Measurements from ENCODE around the gene SVBP.
A peak's percentile ranks its signal among the peaks of the same experiment; 100 is the strongest.

The SVBP gene

DNA sequence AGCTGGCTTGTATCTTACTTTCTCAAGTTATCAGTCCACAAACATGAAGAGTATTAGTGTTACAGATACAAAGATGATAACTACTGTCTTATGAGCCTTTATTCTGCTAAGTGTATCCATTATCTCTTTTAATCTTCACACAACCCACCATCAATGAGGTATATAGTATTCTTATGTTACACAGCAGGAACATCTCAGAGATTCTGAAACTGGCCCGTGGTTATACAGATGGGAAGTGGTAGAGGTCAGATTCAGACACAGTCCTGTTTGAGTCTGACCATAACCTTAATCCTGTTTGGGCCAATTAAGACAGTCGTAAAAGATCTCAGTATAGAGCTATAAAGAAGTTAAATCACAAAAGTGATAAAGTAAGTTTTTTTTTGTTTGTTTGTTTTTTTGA is 37.5 kb downstream of the SVBP start:
- Histone ChIP-seq H3K9me3 (ENCODE audit: low read length) (no peaks in the 10 kb centered on the region), H2AFZ (ENCODE audit: low read depth, low read length) (no peak overlapping the region), H3K4me1 (ENCODE audit: insufficient read depth, low read length) (no peaks in the 10 kb centered on the region), H3K27me3 (ENCODE audit: insufficient read depth, low read length) (no peaks in the 10 kb centered on the region), H3K4me3 (ENCODE audit: low read length) (no peak overlapping the region), H3K36me3 (ENCODE audit: insufficient read depth, low read length) (peaks cover 77% of the 10 kb centered on the region)

DNA sequence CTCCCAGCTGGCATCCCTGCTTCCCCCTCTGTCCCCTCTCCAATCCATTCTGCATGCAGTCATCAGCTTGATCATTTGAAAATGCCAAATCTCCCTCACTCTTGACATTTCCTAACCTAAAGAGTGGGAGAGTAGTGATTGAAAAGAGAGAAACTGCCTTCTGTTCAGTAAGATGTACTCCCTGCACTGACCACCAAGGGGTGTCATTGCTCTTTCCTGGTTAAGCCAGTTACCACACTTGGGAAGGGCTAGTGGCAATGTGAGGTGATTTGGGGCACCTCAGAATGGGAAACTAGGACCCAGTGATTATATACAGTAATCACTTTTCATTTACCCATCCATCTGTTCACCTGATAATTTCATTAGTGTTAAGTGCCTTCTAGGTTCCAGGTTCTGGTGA is 39.3 kb downstream of the SVBP start:
- no peak overlapping the region for H2AFZ ChIP-seq (ENCODE audit: low read depth, low read length)
- H3K4me3 ChIP-seq (ENCODE audit: low read length), result no peak overlapping the region
- H3K9me3 ChIP-seq (ENCODE audit: low read length), result no peaks in the 10 kb centered on the region
- H3K4me1 ChIP-seq (ENCODE audit: insufficient read depth, low read length), result no peaks in the 10 kb centered on the region
- no peaks in the 10 kb centered on the region for H3K27me3 ChIP-seq (ENCODE audit: insufficient read depth, low read length)
- peaks cover 82% of the 10 kb centered on the region for H3K36me3 ChIP-seq (ENCODE audit: insufficient read depth, low read length)

DNA sequence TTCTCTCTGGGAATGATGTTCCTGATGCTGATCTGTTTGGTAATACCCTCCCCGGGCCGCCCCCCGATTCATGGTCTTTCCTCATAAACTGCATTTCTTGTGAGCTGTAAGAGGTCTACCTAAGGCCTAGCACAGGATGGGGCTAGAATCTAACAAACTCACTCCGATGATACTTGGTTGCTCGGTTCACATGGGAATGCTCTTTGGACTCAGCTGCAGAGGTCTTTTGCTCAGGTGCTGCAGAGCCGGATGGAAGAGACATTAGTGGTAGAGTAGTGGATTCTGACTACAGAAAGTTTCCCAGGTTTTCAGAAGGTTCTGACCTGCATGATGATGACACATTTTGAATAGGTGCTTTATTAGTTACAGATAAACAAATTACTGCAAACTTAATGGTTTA is 40.7 kb downstream of the SVBP start:
- Histone ChIP-seq H3K9me3 (ENCODE audit: low read length) (no peaks in the 10 kb centered on the region), H3K4me1 (ENCODE audit: insufficient read depth, low read length) (no peaks in the 10 kb centered on the region), H2AFZ (ENCODE audit: low read depth, low read length) (no peak overlapping the region), H3K36me3 (ENCODE audit: insufficient read depth, low read length) (peaks cover 80% of the 10 kb centered on the region), H3K27me3 (ENCODE audit: insufficient read depth, low read length) (no peaks in the 10 kb centered on the region), H3K4me3 (ENCODE audit: low read length) (no peak overlapping the region)

DNA sequence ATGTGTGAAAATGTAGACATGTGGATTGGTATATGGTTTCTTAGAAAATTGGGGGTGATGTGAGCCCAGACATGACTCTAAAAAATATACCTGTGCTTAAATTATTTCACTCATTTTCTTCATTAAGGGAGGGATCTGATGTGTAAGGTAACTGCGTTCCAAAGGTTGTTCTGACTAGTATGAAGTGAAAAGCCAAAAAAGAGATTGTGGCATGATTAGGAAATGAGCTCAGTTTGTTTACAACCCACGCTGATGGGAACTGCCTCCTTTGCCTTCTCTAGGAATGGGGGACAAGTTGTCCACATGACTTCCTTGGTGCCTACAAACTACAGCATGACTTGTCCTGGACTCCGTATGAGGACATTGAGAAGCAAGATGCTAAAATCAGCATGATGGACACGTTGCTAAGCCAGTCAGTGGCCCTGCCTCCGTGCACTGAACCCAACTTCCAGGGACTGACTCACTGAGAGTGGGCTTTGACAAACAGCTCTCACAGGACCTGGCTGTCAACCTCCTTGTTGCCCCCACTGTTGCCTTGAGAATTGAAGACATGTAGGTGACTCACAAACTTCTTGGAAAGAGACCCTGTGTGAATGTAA is 42.2 kb downstream of the SVBP start:
- no peaks in the 10 kb centered on the region for H3K4me1 ChIP-seq (ENCODE audit: insufficient read depth, low read length)
- H3K36me3 ChIP-seq (ENCODE audit: insufficient read depth, low read length), result peaks cover 69% of the 10 kb centered on the region
- no peaks in the 10 kb centered on the region for H3K9me3 ChIP-seq (ENCODE audit: low read length)

DNA sequence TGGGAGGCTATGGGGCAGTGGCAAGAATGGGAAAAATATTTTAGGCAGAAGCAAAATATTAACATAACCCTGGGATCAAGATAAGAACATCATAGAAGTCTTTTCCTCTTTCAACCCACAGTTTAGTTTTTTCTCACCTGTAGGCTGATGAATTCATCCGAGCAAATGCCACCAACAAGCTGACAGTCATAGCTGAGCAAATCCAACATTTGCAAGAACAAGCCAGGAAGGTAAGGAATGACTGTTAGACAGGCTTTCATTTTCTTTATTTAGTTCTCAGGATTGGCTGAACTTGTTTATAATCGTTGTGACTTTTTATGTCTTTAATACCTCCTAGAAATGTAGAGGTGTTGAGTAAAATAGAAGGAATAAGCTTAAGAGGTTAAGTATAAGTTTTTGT is 43.8 kb downstream of the SVBP start:
- peaks cover 60% of the 10 kb centered on the region for H3K36me3 ChIP-seq (ENCODE audit: insufficient read depth, low read length)

More for the DNA sequence above, 42.2 kb downstream of the SVBP start:
- Histone ChIP-seq H3K27me3 (ENCODE audit: insufficient read depth, low read length) (no peaks in the 10 kb centered on the region), H3K4me3 (ENCODE audit: low read length) (no peak overlapping the region), H2AFZ (ENCODE audit: low read depth, low read length) (no peak overlapping the region)

DNA sequence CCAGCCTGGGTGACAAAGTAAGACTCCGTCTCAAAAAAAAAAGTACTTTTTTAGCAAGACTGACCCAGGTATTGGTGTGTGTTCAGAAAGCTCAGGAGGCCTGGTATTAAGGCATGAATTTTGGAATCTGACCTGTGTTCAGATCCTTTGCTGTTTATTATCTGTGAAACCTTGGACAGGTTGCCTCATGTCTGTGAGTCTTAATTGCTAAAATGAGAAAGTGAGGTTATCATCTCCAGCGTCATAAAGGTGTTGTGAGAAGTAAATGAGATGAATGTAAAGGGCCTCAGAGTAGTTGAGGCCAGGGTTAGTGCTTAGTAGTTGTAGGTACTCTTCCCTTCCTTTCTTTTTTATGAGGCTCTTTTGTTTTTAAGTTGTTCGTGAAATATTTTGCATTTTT is 47.4 kb downstream of the SVBP start:
- Histone ChIP-seq H3K4me3 (ENCODE audit: low read length) (no peak overlapping the region), H3K9me3 (ENCODE audit: low read length) (no peaks in the 10 kb centered on the region), H3K36me3 (ENCODE audit: insufficient read depth, low read length) (peaks cover 27% of the 10 kb centered on the region), H2AFZ (ENCODE audit: low read depth, low read length) (no peak overlapping the region), H3K4me1 (ENCODE audit: insufficient read depth, low read length) (peaks cover 11% of the 10 kb centered on the region), H3K27me3 (ENCODE audit: insufficient read depth, low read length) (no peaks in the 10 kb centered on the region)

More for the DNA sequence above, 43.8 kb downstream of the SVBP start:
- no peaks in the 10 kb centered on the region for H3K27me3 ChIP-seq (ENCODE audit: insufficient read depth, low read length)
- no peak overlapping the region for H2AFZ ChIP-seq (ENCODE audit: low read depth, low read length)
- no peaks in the 10 kb centered on the region for H3K9me3 ChIP-seq (ENCODE audit: low read length)
- peaks cover 1% of the 10 kb centered on the region for H3K4me1 ChIP-seq (ENCODE audit: insufficient read depth, low read length)
- H3K4me3 ChIP-seq (ENCODE audit: low read length), result no peak overlapping the region

DNA sequence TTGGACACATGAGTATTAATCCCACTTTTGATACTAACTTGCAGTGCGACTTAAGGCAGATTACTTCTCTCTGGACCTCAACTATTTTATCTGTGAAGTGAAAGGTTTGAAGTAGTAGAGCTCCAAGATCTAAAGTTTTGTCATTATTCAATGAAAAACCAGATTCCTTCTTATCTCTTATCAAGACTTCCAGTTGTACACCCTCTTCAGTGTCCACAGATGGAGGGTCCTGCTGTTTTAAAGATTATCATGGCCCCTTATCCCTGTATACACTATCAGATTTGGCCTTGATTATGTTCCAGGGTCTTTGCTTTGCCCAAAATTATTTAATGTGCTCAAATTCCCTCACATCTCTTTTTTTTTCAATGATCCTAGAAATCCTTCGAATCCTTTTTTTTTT is 49.0 kb downstream of the SVBP start:
- H3K27me3 ChIP-seq (ENCODE audit: insufficient read depth, low read length), result no peaks in the 10 kb centered on the region
- peaks cover 13% of the 10 kb centered on the region for H3K36me3 ChIP-seq (ENCODE audit: insufficient read depth, low read length)
- no peaks in the 10 kb centered on the region for H3K9me3 ChIP-seq (ENCODE audit: low read length)
- H2AFZ ChIP-seq (ENCODE audit: low read depth, low read length), result no peak overlapping the region
- H3K4me3 ChIP-seq (ENCODE audit: low read length), result peak overlapping the region; percentile 66
- H3K4me1 ChIP-seq (ENCODE audit: insufficient read depth, low read length), result peaks cover 16% of the 10 kb centered on the region

DNA sequence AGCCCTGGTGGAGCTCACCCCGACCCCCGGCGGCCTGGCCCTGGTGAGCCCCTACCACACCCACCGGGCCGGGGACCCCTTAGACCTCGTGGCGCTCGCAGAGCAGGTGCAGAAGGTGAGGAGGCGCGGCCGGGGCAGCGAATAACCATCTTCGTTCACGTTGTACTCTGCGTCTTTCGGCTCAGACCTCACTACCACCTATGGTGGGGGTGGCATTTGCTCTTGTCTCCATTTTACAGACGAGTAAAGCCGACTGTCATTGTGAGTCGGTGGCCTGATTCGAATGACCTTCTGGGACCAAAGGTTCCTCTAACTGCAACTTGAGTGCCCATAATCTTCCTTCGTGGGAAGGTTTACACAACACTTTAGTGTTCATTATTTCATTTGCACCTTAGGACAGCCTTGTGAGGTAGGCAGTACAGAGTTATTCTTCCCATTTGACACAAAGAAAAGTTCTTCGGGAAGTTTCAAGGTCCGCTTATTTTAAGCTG is 49.6 kb downstream of the SVBP start:
- Histone ChIP-seq H2AFZ (ENCODE audit: low read depth, low read length) (peak overlapping the region; percentile 60), H3K4me1 (ENCODE audit: insufficient read depth, low read length) (peaks cover 16% of the 10 kb centered on the region), H3K27me3 (ENCODE audit: insufficient read depth, low read length) (no peaks in the 10 kb centered on the region), H3K4me3 (ENCODE audit: low read length) (peak overlapping the region; percentile 66), H3K36me3 (ENCODE audit: insufficient read depth, low read length) (peaks cover 7% of the 10 kb centered on the region), H3K9me3 (ENCODE audit: low read length) (no peaks in the 10 kb centered on the region)

DNA sequence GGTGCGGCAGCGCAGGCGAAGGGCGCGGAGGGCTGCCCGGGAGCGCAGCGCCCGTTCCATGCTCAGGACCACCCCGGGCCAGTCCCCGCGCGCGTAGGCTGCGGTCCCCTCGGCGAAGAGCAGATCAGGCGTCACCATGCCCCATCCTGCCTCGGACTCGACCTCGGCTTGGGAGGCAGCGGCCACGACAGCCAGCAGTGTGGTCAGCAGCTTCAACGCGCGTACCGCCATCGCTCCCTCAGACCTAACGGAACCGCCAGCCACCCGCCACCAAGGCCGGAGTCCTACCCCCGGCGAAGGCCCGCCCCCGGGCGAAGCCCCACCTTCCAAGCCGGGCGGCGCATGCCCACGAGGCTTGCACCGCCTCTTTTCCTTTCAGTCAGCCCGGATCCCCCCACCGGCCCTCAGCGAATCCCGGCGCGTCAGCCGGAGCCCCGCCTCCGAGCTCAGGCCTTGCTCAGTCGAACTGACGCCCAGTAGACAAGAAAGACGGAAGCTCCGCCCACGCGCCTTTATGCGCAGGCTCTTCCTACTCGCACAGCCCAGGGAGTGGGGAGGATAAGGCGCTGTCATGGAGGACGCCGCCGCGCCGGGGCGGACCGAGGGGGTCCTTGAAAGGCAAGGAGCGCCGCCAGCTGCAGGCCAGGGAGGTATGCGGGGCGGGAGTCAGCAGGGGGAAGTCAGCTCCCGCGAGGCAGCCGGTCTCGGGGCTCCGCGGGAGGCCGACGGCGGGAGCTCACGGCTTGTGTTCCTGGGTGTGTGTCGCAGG is 50.3 kb downstream of the SVBP start, which contains the start of the genes C1orf50 and P3H1:
Gene C1orf50, plus strand, starts transcription at position 509 of the 769 bp plus-strand sequence. Its CDS starts 63 bp downstream, at position 572.
Gene P3H1, minus strand, starts transcription at position 288 of the 769 bp plus-strand sequence. Its CDS starts 57 bp downstream, at position 231.
- Histone ChIP-seq H3K4me3 (ENCODE audit: low read length) (peak within 1 kb of the TSS; percentile 66), H3K4me1 (ENCODE audit: insufficient read depth, low read length) (peaks cover 16% of the 10 kb centered on the region)

DNA sequence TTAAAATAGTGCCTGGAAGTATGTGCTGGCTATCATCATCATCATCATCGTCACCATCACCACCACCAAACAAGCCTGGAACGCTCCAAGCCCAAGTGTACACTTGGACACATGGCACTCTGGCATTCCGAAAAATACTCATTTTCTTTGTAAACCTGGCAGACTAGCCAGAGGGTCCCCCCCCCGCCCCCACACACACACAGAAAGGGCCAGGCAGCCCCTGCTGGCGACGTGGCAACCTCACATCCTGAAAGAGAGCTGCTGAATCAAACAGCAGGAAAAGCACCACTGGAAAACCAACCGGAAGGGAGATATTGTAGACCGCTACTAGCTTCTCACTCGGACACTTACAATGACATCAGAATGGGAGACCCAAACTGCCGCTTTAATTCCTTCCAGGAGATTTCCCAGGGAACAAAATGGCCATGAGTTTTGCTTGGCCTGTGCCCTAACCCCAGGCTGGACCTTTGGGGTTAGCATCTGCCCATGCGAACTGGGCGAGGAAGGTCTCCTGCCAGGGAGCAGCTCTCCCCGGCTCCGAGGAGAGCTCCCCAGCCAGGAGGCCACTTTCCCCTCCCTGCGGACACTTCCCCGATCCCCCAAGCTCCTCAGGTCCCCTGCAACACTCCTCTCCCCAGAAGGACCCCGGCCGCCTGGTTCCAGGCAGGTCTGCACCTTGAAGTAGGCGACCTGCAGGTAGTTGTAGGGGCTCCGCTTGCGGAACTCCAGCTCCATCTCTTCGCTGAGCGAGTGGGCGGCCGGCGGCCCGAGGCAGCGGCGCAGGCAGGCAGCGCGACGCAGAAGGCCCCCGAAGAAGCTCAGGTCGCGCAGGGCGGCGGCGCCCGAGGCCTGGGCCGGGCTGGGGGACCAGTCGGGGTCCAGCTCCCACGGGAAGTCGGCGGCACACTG is 51.1 kb downstream of the SVBP start:
- Histone ChIP-seq H3K36me3 (ENCODE audit: insufficient read depth, low read length) (peaks cover 2% of the 10 kb centered on the region), H3K4me1 (ENCODE audit: insufficient read depth, low read length) (peaks cover 16% of the 10 kb centered on the region), H3K27me3 (ENCODE audit: insufficient read depth, low read length) (no peaks in the 10 kb centered on the region), H2AFZ (ENCODE audit: low read depth, low read length) (peak overlapping the region; percentile 34), H3K9me3 (ENCODE audit: low read length) (no peaks in the 10 kb centered on the region), H3K4me3 (ENCODE audit: low read length) (peak overlapping the region; percentile 66)

More for the DNA sequence above, 50.3 kb downstream of the SVBP start, which contains the start of the genes C1orf50 and P3H1:
- H2AFZ ChIP-seq (ENCODE audit: low read depth, low read length), result peak within 1 kb of the TSS; percentile 60
- H3K27me3 ChIP-seq (ENCODE audit: insufficient read depth, low read length), result no peaks in the 10 kb centered on the region
- H3K9me3 ChIP-seq (ENCODE audit: low read length), result no peaks in the 10 kb centered on the region
- peaks cover 2% of the 10 kb centered on the region for H3K36me3 ChIP-seq (ENCODE audit: insufficient read depth, low read length)

DNA sequence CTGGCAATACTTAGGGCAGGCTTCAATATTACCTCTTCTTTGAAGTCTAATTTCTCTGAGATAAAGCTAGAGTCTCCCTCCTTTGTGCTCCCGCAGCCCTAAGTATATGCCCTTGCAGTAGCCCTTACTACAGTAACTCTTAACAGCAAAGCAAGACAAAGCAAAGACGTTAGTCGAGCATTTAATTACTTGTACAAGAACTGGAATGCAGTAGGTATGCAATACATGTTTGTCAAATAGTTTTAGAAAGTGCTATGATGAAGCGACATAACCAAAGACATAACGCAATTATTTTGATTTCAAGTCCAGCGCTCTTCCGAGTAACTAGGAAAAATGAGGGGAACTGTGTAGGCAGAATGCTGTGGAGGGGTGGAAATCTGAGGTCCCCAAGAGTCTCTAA is 51.9 kb downstream of the SVBP start:
- Histone ChIP-seq H3K27me3 (ENCODE audit: insufficient read depth, low read length) (no peaks in the 10 kb centered on the region), H2AFZ (ENCODE audit: low read depth, low read length) (peak overlapping the region; percentile 34), H3K4me3 (ENCODE audit: low read length) (peak overlapping the region; percentile 66), H3K4me1 (ENCODE audit: insufficient read depth, low read length) (peaks cover 16% of the 10 kb centered on the region), H3K36me3 (ENCODE audit: insufficient read depth, low read length) (peaks cover 2% of the 10 kb centered on the region), H3K9me3 (ENCODE audit: low read length) (no peaks in the 10 kb centered on the region)

DNA sequence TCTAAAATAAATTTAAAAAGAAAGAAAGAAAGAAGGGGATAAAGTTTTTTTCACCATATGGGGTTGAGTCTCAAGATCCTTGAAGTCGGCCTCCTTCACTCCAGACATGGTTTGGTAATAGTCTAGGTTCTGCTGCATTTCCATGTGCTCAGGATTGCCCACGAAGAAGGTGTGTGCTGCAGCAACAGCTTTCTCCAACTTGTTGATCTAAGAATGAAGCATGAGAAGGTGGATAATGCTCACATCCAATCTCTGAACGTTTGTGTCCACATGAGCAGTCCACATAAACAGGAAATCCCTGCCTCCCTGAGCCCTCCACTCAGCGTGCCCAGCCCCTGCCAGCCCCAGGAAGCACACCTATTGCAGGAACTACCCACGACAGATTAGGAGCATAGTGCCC is 54.9 kb downstream of the SVBP start:
- no peak overlapping the region for H2AFZ ChIP-seq (ENCODE audit: low read depth, low read length)
- H3K27me3 ChIP-seq (ENCODE audit: insufficient read depth, low read length), result no peaks in the 10 kb centered on the region
- H3K4me3 ChIP-seq (ENCODE audit: low read length), result no peak overlapping the region
- H3K9me3 ChIP-seq (ENCODE audit: low read length), result no peaks in the 10 kb centered on the region
- peaks cover 23% of the 10 kb centered on the region for H3K36me3 ChIP-seq (ENCODE audit: insufficient read depth, low read length)
- peaks cover 8% of the 10 kb centered on the region for H3K4me1 ChIP-seq (ENCODE audit: insufficient read depth, low read length)
